Left renal cortex interstitium (tissue), 4 donors: ENCODE measurements around the gene BRCA1. TPM values are rescaled to one million over a fixed set of nuclear protein-coding genes. Genes with fewer than 3 reads are reported as not detected.
"Not testable (repeated sequence)": the region's sequence is repeated elsewhere in the genome, so short reads cannot be mapped to it uniquely, and the experiment has no call there.

ENCODE experiments used
- DNase-seq, 4 donors: peaks; one replicate each; pipeline ENCODE4 v3.0.0-alpha.2; 2013; ENCODE audit warnings: low read depth in 4 of 4, low spot score in 2 of 4, missing footprints in 1 of 4
- polyA plus RNA-seq, 4 donors: library from polyadenylated mRNA; unstranded; fragments of 120-200 nt; gene quantifications; one replicate each; pipeline ENCODE4 v1.2.1, GENCODE V29; 2013; ENCODE audit not compliant: insufficient read length in 4 of 4

The BRCA1 gene
- polyA plus RNA-seq = 10 to 100 TPM; 15.0 to 18.5 (median 17.3) TPM

- peak; percentile 87 to 97 (median 94) for DNase-seq
These were observed at the start of gene BRCA1 for GRCh38 chr17:43125133-43125966. BRCA1 (minus strand) TSS chr17:43125364; CDS start chr17:43124096, 1,268 bp downstream.

GRCh38 chr17:43171586-43172487 is 46.7 kb upstream of the BRCA1 start:
- DNase-seq = peak; percentile 63 to 77 (median 66)

GRCh38 chr17:43170766-43171585 is 45.8 kb upstream of the BRCA1 start, which contains the start of gene NBR1:
NBR1 (plus strand) TSS chr17:43171214; CDS start chr17:43175800, 4,586 bp downstream.
- peak; percentile 97 to 99 (median 98) for DNase-seq

GRCh38 chr17:43170140-43170765 is 45.1 kb upstream of the BRCA1 start:
- DNase-seq = peak; percentile 81 to 93 (median 91)

GRCh38 chr17:43169561-43170139 is 44.5 kb upstream of the BRCA1 start:
- peak in 1 of 4 donors; percentile 34 for DNase-seq

- not testable (repeated sequence) for DNase-seq
These were observed 40.8 kb upstream of the BRCA1 start for GRCh38 chr17:43165971-43166370.

GRCh38 chr17:43159957-43160356 is 34.8 kb upstream of the BRCA1 start:
- DNase-seq = not testable (repeated sequence)

GRCh38 chr17:43159232-43159631 is 34.1 kb upstream of the BRCA1 start:
- DNase-seq = not testable (repeated sequence)

GRCh38 chr17:43155666-43156065 is 30.5 kb upstream of the BRCA1 start:
- no peak for DNase-seq

- DNase-seq = not testable (repeated sequence)
These were observed 28.2 kb upstream of the BRCA1 start for GRCh38 chr17:43153197-43153835.

- no peak for DNase-seq
These were observed 26.8 kb upstream of the BRCA1 start for GRCh38 chr17:43151880-43152456.

- DNase-seq = no peak
These were observed 21.5 kb upstream of the BRCA1 start for GRCh38 chr17:43146649-43147048.

GRCh38 chr17:43143201-43143600 is 18.0 kb upstream of the BRCA1 start:
- DNase-seq = no peak

- no peak for DNase-seq
These were observed 17.0 kb upstream of the BRCA1 start for GRCh38 chr17:43142153-43142552.

GRCh38 chr17:43140396-43141332 is 15.5 kb upstream of the BRCA1 start:
- DNase-seq = no peak

GRCh38 chr17:43138531-43138930 is 13.4 kb upstream of the BRCA1 start:
- DNase-seq = not testable (repeated sequence)

- DNase-seq = not testable (repeated sequence)
These were observed 11.4 kb upstream of the BRCA1 start for GRCh38 chr17:43136574-43136973.
